GM18508 (cell line): ENCODE data around the gene RIPOR2.
A peak's percentile ranks its signal among the peaks of the same experiment; 100 is the strongest.

ENCODE experiments used
- ATAC-seq: cut with Tn5 transposase; IDR thresholded peaks from one replicate; pipeline ENCODE4 v1.9.1; 2021; ENCODE audit warnings: moderate number of reproducible peaks; ENCODE audit not compliant: insufficient read depth, unreplicated experiment

RIPOR2 gene, protein sequence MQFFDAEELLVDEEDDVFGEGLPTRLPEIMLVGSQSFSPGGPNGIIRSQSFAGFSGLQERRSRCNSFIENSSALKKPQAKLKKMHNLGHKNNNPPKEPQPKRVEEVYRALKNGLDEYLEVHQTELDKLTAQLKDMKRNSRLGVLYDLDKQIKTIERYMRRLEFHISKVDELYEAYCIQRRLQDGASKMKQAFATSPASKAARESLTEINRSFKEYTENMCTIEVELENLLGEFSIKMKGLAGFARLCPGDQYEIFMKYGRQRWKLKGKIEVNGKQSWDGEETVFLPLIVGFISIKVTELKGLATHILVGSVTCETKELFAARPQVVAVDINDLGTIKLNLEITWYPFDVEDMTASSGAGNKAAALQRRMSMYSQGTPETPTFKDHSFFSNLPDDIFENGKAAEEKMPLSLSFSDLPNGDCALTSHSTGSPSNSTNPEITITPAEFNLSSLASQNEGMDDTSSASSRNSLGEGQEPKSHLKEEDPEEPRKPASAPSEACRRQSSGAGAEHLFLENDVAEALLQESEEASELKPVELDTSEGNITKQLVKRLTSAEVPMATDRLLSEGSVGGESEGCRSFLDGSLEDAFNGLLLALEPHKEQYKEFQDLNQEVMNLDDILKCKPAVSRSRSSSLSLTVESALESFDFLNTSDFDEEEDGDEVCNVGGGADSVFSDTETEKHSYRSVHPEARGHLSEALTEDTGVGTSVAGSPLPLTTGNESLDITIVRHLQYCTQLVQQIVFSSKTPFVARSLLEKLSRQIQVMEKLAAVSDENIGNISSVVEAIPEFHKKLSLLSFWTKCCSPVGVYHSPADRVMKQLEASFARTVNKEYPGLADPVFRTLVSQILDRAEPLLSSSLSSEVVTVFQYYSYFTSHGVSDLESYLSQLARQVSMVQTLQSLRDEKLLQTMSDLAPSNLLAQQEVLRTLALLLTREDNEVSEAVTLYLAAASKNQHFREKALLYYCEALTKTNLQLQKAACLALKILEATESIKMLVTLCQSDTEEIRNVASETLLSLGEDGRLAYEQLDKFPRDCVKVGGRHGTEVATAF

DNA sequence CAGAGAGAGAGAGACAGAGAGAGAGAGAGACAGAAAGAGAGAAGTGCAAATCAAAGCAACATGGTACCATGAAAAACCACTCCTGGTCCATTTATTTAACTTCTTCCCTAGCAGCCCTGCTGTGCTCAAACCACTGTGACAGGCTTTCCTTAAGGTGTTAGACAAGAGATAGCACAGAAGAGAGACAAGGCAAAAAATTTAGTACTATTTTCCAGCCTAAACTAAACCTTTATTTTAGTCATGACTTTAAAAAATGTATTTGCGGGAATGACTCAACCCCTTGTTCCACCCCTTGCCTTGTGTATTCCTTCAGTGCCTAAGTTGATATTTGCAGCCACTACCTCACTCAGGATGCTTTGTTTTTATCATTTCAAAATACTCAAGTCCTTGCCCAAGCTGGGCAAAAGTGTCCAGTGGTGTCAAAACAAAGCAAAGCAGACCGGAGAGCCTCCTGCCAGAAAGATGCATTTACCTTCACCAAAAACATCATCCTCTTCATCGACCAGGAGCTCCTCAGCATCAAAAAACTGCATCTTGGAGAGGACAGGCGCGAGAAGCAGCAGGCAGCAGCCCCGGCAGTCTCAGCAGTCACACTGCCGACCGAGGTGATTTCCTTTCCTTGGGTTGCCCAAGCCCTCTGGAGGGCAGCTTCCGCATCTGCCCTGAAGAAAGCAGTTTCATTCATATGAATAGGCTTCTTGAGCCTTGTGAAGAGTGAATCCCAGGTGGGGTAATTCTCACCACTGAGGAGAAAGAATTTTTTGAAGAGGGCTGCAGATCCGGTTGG, at the start of gene RIPOR2:
TSS of gene RIPOR2 (minus strand) at position 595 of the 787 bp plus-strand sequence. CDS start at position 533, 62 bp downstream.
- ATAC-seq, result no peak

DNA sequence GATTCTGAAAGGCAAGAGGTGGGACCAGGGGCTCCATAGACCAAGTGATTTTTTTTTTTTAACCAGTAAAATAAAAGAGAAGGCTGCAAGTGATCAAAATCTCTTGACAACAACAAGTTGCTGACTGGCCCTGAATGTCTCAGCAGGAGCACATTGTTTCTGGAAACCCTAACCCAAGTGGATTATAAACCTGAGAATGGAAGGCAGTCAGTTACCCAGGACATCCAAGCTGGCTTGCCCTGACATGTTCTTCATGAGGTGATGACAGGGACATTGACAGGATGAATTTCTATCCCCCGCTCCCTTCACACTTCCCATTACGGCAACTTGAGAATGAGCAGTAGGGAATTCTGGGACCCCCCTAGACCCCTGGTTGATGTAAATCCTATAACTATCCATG, 49.6 kb upstream of the RIPOR2 start:
- no peak for ATAC-seq

DNA sequence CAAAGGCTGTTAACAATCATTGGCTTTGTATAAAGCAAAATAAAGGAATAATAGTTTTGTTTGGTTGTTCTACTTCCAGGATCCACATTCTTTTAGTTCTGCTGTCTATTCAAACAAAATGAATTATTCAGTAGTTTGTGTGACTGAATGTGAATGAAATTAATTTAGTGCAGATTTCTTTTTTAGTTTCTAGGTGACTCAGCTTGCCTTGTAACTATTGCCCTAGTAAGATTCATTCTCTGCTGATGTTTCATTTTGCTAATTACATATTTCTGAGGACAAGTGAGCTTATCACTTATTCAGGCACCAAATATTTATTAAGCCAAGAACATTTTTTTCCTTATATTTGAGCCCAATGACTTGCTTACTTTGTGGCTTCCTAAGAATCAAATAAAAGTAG, 46.5 kb upstream of the RIPOR2 start:
- no peak for ATAC-seq

DNA sequence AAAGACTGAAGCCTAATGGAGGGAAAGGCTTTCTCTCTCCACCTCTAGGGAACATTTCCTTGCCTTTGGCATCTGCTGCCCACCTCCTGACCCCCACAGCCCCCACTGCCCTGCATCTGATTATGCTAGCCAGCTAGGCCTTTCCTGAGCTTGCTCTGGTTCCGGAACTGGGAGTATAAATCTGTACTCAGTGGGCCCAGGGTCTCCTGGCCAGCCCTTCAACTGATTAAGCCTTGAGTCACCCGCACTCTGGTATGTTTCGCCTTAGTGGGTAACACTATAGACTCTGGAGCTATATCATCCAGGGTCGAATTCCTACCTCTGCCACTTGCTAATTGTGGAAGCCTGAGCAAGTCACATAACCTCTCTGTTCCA, 45.6 kb upstream of the RIPOR2 start:
- ATAC-seq, result no peak

DNA sequence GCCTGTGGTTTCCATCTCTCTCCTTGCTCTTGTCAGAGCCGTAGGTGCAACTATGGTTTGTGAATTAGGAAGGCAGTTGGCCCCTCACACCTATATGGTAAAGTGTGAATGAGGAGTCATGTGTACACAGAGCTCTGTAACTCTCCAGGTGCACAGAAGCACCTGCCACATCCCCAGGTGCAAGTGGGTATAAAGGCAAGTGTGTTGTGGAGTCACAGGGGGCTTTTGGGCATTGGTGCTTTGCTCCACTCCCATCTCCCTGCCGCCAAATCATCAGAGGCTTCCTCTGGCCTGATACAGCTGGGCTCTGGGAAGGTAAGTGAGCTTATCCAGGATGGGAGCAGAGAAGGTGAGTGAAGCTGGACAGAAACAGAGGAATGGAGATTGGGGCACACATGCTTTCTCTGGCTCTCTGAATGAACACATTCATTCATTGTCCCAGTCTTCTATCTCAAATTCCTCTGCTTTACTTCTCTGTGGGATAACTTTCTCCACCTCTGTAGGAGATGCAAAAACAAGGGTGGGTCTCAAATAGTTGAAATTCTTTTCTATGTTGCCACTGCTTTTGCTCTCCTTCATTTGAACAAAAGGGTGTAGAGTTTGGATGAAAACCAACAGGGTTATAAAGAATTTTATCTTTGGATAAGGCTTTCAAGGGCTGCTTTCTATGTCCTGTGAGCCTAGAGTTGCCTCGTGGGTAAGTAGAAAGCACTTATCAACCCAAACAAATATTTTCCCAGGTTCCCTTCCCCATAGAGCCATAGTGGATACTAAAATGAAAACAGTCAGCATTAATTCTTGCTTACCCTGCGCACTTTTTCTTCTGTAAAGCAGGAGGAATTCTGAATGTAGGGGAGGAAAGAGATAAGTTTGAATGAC, 45.0 kb upstream of the RIPOR2 start:
- ATAC-seq, result no peak

DNA sequence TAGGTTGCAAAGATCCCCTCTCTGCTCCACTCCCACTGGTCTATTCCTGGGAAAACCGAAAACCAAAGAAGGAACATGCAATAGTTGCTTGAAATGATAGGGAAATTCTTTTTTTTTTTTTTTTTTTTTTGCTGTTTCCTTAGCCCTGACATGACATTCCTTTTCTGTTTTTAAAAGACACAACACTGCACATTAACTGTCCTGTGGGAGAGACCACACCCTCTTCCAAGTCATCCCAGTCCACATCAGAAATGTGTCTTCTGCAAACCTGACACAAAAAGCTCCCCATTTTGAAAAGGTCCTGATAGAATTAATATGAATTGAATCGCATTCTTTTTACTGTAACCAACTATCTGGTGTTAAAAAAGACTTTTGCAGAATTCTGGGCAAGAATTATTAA, 43.4 kb upstream of the RIPOR2 start:
- no peak for ATAC-seq

DNA sequence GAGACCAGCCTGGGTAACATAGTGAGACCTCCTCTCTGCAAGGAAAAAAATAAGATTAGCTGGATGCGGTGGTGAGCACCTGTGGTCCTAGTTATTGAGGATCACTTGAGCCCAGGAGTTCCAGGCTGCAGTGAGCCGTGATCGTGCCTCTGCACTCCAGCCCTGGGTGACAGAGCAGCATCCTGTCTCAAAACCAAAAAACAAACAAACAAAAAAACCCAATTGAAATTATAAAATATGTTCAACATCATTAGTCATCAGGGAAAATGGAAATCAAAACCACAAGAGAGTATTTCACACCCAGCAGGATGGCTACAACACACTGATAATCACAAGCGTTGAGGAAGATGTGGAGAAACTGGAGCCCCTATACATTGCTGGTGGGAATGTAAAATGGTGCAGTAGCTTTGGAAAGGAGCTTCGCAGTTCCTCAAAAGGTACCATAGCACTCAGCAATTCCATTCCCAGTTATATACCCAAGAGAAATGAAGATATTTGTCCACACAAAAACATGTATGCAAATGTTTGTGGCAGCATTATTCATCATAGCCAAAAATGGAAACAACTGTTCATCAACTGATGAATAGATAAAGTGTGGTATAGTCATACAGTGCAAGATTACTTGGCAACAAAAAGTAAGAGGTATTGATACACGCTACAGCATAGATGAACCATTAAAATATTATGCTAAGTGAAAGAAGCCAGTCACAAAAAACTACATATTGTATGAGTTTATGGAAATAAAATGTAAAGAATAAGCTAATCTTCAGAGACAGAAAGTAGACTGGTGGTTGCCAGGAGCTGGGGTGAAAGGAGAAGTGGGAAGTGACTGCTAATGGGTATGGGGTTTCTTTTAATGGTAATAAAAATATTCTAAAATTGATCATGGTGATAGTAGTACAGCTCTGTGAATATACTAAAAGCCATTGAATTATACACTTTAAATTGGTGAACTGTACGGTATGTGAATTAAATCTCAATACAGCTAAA, 38.7 kb upstream of the RIPOR2 start:
- peak; percentile 87 for ATAC-seq

DNA sequence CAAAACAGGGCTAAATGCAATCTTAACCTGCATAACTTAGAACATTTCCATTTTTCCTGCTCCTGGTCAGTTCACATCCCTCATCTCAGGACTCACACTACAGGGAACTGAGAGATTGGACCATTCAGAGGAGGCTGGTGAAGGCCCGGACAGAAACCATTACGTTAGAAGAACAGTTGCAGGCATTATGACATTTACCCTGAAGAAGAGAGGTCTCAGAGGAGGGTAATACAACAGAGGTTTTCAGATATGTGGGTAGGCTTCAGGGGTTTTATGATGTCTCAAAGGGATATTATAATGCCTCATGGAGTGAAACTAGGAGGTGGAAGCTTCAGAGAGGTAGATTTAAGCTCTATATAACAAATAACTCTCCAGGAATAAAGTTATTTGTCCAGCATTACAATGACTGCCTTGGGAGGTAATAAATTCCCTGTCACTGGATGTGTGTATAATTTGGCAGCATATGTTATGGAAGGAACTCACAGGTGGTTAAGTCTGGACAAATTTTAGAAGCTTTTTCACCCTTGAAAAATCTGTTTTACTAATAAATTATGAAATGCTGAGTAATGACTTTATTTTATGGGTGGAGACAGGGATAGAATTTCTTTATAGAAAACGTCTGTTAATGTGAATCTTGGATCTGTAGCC, 36.7 kb upstream of the RIPOR2 start:
- no peak for ATAC-seq

DNA sequence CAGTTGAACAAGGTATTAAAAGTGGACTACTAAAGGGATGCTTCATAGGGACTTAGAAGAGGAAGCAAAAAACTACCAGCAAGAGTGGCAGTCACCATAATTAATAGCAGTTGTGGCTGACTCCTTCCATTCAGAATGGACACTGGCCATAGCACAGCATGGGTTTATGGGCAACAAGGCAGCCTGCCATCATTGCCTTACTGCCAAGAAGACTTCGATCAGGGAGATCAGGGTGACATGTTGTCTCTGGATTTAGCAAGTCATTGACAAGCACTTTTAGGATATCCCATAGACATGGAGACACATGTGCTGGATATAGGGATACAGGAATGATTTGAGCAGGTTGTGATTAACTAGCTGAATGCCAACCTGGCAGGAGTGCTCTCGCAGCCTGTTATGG, 35.3 kb upstream of the RIPOR2 start:
- ATAC-seq, result no peak

DNA sequence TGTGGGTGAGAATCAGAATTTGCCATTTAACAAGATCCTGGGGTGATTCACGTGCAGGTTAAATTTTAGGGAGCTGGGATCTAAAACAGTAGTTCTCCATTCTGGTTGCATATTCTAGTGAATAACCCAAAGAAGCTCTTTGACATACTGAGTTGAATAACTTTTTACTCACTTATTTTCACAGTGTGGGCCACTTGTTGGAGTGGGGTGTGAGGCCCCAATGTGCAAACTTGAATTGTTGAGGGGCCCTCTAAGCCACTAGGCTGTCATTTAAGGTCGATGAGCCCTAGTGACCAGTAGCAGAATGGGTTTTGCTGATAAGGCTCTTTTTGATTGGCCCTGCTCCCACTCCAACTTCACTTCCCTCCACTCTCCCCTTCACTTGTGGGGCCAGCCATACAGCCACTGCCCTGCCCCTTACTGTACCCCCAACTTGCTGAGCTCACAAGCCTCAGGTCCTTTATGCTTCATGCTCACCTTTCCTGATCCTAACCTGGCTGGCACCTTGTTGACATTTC, 33.6 kb upstream of the RIPOR2 start:
- ATAC-seq, result no peak

DNA sequence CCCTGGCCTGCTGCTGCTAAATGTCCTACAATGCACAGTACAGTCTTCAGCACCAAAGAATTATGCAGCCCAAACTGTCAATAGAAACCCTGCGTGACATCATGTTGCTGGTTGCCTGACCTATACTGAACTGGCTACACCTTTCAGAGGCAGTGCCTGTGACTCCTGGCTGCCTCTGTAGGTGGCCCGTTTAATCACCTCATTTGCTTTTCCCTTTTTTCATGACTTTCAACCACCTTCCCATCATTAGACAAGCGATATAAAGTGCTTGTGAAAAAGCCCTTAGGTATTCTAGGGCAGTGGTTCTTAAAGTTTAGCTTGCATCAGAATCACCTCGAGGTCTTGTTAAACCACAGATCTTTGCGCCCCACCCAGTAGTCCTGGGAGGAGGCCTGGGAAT, 33.0 kb upstream of the RIPOR2 start:
- ATAC-seq, result no peak

DNA sequence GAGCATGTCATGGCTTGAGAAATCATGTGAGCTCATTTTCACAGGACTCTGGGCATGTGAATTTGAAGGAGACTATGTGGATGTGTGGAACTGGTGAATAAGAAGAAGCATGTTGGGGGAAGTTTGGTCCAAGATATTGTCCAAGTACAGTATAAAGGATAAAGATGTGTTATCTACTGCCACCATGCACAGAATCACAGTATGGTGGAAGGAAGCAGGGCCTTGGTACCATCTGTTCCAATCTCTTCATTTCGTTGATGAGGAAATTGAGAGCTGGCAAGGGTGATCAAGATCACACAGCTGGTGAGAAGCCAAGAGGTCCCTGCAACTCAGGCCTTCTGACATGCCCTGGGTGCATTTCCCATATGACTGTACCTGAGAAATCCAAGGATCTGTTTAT, 31.5 kb upstream of the RIPOR2 start:
- no peak for ATAC-seq

DNA sequence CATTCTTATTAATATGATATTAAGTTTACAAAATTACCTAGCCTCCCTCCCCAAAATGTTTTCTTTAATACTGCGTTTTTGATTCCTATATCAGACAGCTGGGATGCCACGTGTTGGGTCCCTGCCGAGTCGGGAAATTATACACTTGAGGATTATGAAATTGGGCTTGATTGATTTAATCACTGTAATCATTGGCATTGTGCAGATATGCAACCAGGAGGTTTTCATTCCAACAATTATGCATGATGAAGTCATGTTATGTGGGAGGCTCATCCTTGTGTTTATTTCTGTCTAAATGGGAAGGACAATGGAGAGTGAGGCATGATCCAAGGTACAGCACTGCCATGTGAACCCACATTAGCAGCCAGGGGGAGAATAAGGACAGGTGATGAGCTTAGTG, 30.6 kb upstream of the RIPOR2 start:
- no peak for ATAC-seq

DNA sequence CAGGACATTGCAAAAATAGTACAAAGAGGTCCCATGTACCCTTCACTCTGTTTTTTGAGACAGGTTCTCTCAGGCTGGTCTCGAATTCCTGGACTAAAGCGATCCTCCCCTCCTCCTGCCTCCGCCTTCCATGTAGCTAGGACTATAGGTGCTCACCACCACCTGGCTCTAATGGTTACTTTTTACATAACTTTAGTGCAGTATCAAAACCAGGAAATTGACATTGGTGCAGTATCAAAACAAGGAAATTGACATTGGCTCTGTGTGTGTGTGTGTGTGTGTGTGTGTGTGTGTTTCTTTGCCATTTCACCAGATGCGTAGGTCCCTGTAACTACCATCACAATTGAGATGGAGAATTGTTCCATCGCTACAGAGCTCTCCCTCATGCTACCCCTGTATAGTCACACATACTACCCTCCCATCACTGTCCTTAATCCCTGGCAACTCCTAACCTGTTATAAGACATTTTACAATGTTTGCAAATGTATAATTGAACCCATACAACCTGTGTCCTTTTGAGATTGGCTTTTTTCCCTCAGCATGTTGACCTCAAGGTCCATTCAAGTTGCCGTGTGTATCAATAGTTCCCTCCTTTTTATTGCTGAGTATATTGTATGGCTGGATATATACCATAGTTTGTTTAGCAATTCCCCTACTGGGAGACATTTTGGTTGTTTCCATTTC, 28.3 kb upstream of the RIPOR2 start:
- ATAC-seq, result no peak

DNA sequence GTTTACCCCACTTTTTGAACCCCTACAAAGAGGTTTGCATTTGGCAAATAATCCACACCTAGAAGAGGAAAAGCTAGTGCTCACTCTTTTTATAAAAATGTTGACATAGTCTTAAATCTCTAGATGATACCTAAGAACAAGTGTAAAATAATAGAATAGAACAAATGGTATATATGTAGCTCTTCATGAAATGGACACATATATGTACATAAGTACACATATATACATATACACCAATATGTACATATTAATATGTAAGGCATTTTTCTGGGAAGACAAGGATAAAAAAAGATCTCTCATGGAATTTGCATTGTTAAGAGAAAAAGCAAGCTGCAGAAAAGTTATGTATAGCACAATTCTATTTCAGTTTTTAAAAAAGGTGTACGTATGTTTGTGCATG, 27.6 kb upstream of the RIPOR2 start:
- ATAC-seq, result no peak

DNA sequence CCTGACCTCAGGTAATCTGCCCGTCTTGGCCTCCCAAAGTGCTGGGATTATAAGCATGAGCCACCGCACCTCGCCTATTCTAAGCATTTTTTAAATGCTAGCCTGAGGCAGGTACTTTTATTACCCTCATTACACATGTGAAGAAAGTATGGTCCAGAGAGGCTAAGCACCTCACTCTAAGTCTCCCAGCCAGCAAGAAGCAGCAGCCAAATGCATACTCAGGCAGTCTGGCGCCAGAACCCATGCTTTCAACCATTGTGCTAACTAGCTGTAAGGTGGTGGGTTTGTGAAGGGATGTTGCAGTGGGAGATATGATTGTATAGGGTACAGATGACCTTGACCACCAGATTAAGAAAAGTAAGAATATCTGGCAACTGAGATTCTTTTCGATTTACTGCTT, 26.1 kb upstream of the RIPOR2 start:
- no peak for ATAC-seq

DNA sequence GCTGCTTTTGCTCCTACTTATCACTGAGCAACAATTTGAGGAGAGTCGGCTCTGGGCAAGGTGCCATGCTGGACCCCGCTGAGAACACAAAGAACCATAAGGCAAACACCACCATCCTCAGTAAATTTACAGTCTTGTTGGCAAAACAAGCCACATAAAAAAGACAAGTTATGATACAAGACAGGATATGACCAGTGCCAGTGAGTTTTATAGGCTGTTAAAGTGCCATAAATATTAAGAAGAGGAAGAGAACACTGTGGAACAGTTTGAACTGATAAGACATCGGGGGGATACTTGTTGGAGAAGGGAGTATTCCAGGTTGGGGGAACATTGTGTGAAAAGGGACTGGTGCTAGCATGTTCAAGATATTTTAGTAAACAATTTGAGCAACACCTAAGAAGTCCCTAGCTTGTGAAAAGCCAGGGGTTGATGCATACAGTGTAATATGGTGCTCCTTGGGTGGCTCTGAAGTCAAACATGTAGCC, 25.3 kb upstream of the RIPOR2 start:
- no peak for ATAC-seq
